HCT116 (cell line): ENCODE results near the gene EEF2. TPM values are rescaled to one million over a fixed set of nuclear protein-coding genes. Genes with fewer than 3 reads are reported as not detected.
"Not testable (repeated sequence)": the region's sequence is repeated elsewhere in the genome, so short reads cannot be mapped to it uniquely, and the experiment has no call there.

Source experiments
- ATAC-seq: fragments of 200-7000 bp; cut with Tn5 transposase; 2 replicates; pipeline ENCODE4 v1.9.1; 2020; ENCODE audit warnings: mild to moderate bottlenecking, moderate library complexity
- BruUV-seq: library from RNA; stranded (reverse); fragments of 400-500 nt; replicated peaks from 2 replicates; lab custom pipeline; 2021; lab: Mats Ljungman, UMichigan
- CTCF ChIA-PET: fragments of 300-600 bp; sonication (Branson Sonifier 250); formaldehyde crosslinking; loops from one replicate; lab custom pipeline; 2021; ENCODE audit warnings: antibody characterized with exemption; lab: Charles Lee
- POLR2A ChIA-PET: fragments of 300-600, 350-600 bp; sonication (Branson Sonifier 250); formaldehyde crosslinking; loops from one replicate; lab custom pipeline; 2021; ENCODE audit warnings: antibody characterized with exemption; lab: Charles Lee
- RAD21 ChIA-PET, 2 experiments: fragments of 300-600 bp; sonication (Branson Sonifier 250); formaldehyde crosslinking; loops; one replicate each; lab custom pipeline; 2023; ENCODE audit warnings: low total read pairs in 2 of 2; ENCODE audit not compliant: uncharacterized antibody in 2 of 2, unreplicated experiment in 2 of 2, low non-redundant PET in 1 of 2; lab: Charles Lee
- DNase-seq: peaks from one replicate; pipeline ENCODE4 v3.0.0-alpha.2; 2010; ENCODE audit warnings: low read depth, low spot score
- H2AFZ ChIP-seq: fragments of 200-600 bp; shearing (Covaris generic), sonication (generic); 2 replicates; pipeline ENCODE4 v1.6.1; 2017; ENCODE audit warnings: low read depth, mixed run types, mixed read lengths, antibody characterized with exemption, low read length; ENCODE audit not compliant: poor library complexity, severe bottlenecking
- H3K27ac ChIP-seq: 2 replicates; pipeline ENCODE4 v1.5.1; 2012; ENCODE audit warnings: low read depth, low read length
- H3K27me3 ChIP-seq: fragments of 200-600 bp; sonication (generic); 2 replicates; pipeline ENCODE4 v1.6.1; 2016; ENCODE audit warnings: mixed run types, low read length, mixed read lengths; ENCODE audit not compliant: insufficient read depth
- H3K36me3 ChIP-seq, 2 experiments: fragments of 200-500 bp in 1 of 2; fragments of 200-600 bp in 1 of 2; sonication (Bioruptor generic) in 1 of 2; sonication (generic) in 1 of 2; 2 replicates each; pipeline versions ENCODE4 v1.5.1 to v1.6.1; 2014 to 2016; ENCODE audit warnings: low read length in 2 of 2, inconsistent platforms in 1 of 2, mixed read lengths in 1 of 2, mixed run types in 1 of 2; ENCODE audit not compliant: insufficient read depth in 2 of 2, control insufficient read depth in 1 of 2
- H3K4me1 ChIP-seq, 2 experiments: fragments of 200-600 bp in 1 of 2; sonication (generic) in 1 of 2; 2 replicates each; pipeline versions ENCODE4 v1.5.1 to v1.6.1; 2012 to 2017; ENCODE audit warnings: low read length in 2 of 2, inconsistent platforms in 1 of 2, mild to moderate bottlenecking in 1 of 2, mixed read lengths in 1 of 2, mixed run types in 1 of 2, moderate library complexity in 1 of 2; ENCODE audit not compliant: insufficient read depth in 2 of 2, control insufficient read depth in 1 of 2
- H3K4me2 ChIP-seq: fragments of 200-600 bp; sonication (generic); 2 replicates; pipeline ENCODE4 v1.6.1; 2017; ENCODE audit warnings: mixed run types, low read length, mixed read lengths
- H3K4me3 ChIP-seq, 2 experiments: fragments of 200-600 bp in 1 of 2; sonication (generic) in 1 of 2; replicated peaks in 1 of 2; 2 replicates each; pipeline ENCODE4 v1.5.1; 2011 to 2016; ENCODE audit warnings: low read length in 2 of 2, control low read depth in 1 of 2, low read depth in 1 of 2, mild to moderate bottlenecking in 1 of 2, mixed read lengths in 1 of 2, mixed run types in 1 of 2
- H3K79me2 ChIP-seq: fragments of 200-600 bp; sonication (generic); 2 replicates; pipeline ENCODE4 v1.6.1; 2017; ENCODE audit warnings: mild to moderate bottlenecking, mixed run types, low read length, moderate library complexity, mixed read lengths; ENCODE audit not compliant: insufficient read depth
- H3K9ac ChIP-seq: fragments of 200-600 bp; sonication (generic); 2 replicates; pipeline ENCODE4 v1.6.1; 2016; ENCODE audit warnings: low read length, mixed read lengths
- H3K9me2 ChIP-seq: fragments of 200-600 bp; sonication (generic), shearing (Covaris generic); 2 replicates; pipeline ENCODE4 v1.6.1; 2017; ENCODE audit warnings: mixed run types, mild to moderate bottlenecking, moderate library complexity; ENCODE audit not compliant: insufficient read depth
- H3K9me3 ChIP-seq, 2 experiments: fragments of 200-500 bp in 1 of 2; fragments of 200-600 bp in 1 of 2; sonication (Bioruptor generic) in 1 of 2; sonication (generic) in 1 of 2; 2 replicates each; pipeline ENCODE4 v1.6.1; 2014 to 2017; ENCODE audit warnings: low read length in 2 of 2, mixed read lengths in 2 of 2, inconsistent platforms in 1 of 2, low read depth in 1 of 2, mild to moderate bottlenecking in 1 of 2, mixed run types in 1 of 2, moderate library complexity in 1 of 2; ENCODE audit not compliant: control insufficient read depth in 1 of 2, insufficient read depth in 1 of 2
- H4K20me1 ChIP-seq: fragments of 200-600 bp; sonication (generic), shearing (Covaris generic); 2 replicates; pipeline ENCODE4 v1.6.1; 2017; ENCODE audit warnings: mixed run types, mild to moderate bottlenecking, moderate library complexity; ENCODE audit not compliant: insufficient read depth
- ELF1 ChIP-seq: IDR thresholded peaks from 2 replicates; pipeline ENCODE4 v1.6.1; 2012; ENCODE audit warnings: low read depth, borderline replicate concordance
- SP1 ChIP-seq: IDR thresholded peaks from 2 replicates; pipeline ENCODE4 v1.6.1; 2012; ENCODE audit warnings: low read depth
- ZNF274 ChIP-seq: fragments of 200-500 bp; sonication (Bioruptor generic); IDR thresholded peaks from 2 replicates; pipeline ENCODE4 v1.6.1; 2014; ENCODE audit warnings: mild to moderate bottlenecking, low read depth, low read length, inconsistent platforms
- intact Hi-C: fragments of 100-400 bp; cut with micrococcal nuclease; formaldehyde crosslinking; loops from 2 replicates; pipeline ENCODE4 v1.10.0; 2022
- total RNA-seq: library from RNA; stranded (reverse); gene quantifications from one replicate; pipeline ENCODE4 v1.2.1, GENCODE V29; 2021; ENCODE audit not compliant: unreplicated experiment
- TF ChIP-seq, protein P1 (sequence below): IDR thresholded peaks from 2 replicates; pipeline ENCODE4 v1.6.1; 2012
- TF ChIP-seq, protein P2 (sequence below): IDR thresholded peaks from 2 replicates; pipeline ENCODE4 v1.6.1; 2012

Gene EEF2
- total RNA-seq, 1 experiment from 2014 or later, result 3,796 TPM

DNA sequence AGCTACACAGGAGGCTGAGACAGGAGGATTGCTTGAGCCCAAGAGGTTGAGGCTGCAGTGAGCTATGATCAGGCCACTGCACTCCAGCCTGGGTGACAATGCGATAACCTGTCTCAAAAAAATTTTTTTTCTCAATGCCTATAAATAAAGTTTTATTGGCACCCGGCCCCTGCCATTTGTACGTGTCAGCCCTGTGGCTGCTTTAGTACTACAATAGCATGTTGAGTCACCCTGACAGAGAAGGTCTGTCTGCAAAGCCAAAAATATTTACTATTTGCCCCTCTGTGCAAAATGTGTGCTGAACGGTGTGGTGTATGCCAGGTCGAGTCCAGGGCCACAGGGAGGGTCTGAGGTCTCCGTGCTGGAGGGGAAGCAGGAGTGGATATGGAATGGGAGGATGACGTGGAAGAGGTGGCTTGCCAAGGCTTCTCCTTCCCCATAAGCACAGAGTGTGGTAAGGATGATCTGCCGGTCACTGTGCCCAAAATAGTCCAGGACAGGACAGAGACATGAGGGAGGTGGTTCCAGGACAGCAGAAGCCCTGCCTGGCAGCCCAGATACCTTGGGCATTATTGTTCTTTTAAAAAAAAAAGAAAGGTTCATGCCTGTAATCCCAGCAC is 42.4 kb downstream of the EEF2 start:
- TF ChIP-seq, protein P1, sequence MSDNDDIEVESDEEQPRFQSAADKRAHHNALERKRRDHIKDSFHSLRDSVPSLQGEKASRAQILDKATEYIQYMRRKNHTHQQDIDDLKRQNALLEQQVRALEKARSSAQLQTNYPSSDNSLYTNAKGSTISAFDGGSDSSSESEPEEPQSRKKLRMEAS, result no peak
- TF ChIP-seq, protein P2, sequence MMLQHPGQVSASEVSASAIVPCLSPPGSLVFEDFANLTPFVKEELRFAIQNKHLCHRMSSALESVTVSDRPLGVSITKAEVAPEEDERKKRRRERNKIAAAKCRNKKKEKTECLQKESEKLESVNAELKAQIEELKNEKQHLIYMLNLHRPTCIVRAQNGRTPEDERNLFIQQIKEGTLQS, result no peak
- TF ChIP-seq ZNF274, result no peak
- no peak for TF ChIP-seq SP1
- TF ChIP-seq ELF1, result no peak
- no peaks in the 10 kb centered on the region for H3K9me2 ChIP-seq
- H3K4me2 ChIP-seq, result no peak overlapping the region
- intact Hi-C loops, result no loop called here
- ChIA-PET POLR2A (no interaction called here), CTCF (no interaction called here), RAD21 (no interaction called here)
- DNase-seq (no peak), ATAC-seq (peak; percentile 20; the same call in 1 of the 2 replicates)
- H4K20me1 ChIP-seq, result no peaks in the 10 kb centered on the region
- H3K79me2 ChIP-seq, result no peaks in the 10 kb centered on the region
- H3K9ac ChIP-seq, result no peak overlapping the region
- no peak overlapping the region for H3K4me3 ChIP-seq
- H2AFZ ChIP-seq, result no peak overlapping the region
- H3K4me1 ChIP-seq, result 0 out of 4 replicates have a peak, but pooled peaks cover 0 to 3% of the 10 kb centered on the region in 2 experiments
- H3K27ac ChIP-seq, result no peak overlapping the region
- H3K36me3 ChIP-seq, result no peaks in the 10 kb centered on the region
- no peaks in the 10 kb centered on the region for H3K9me3 ChIP-seq
- BruUV-seq, result no TSS peak
- H3K27me3 ChIP-seq, result no peaks in the 10 kb centered on the region

DNA sequence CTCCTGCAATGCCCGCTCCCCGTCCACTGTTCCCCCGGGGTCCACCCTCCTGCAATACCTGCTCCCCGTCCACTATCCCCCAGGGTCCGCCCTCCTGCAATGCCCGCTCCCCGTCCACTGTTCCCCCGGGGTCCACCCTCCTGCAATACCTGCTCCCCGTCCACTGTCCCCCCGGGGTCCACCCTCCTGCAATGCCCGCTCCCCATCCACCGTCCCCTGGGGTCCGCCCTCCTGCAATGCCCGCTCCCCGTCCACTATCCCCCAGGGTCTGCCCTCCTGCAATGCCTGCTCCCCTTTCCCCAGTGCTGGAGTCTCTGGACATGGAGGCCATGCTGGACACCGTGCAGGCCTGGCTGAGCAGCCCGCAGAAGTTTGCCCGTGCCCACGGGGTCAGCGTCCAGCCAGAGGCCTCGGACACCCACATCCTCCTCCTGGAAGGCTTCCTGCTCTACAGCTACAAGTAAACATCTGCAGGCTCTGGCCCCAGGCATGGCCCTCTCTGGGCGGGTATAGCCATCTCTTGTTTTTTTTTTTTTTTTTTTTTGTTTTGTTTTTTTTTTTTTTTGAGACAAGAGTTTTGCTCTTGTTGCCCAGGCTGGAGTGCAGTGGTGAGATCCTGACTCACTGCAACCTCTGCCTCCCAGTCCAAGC is 46.8 kb downstream of the EEF2 start:
- CTCF ChIA-PET, intact Hi-C loops, H3K27me3 ChIP-seq, ATAC-seq, H4K20me1 ChIP-seq, H2AFZ ChIP-seq, H3K9me3 ChIP-seq, BruUV-seq, H3K4me2 ChIP-seq, DNase-seq, H3K27ac ChIP-seq, RAD21 ChIA-PET, POLR2A ChIA-PET, H3K4me3 ChIP-seq, H3K79me2 ChIP-seq, H3K9me2 ChIP-seq, H3K36me3 ChIP-seq, H3K4me1 ChIP-seq, H3K9ac ChIP-seq: not testable (repeated sequence)
